ENCODE measurements around the gene ADGRD1.

The ADGRD1 gene

GRCh38 chr12:131012279-131013069 is 58.8 kb downstream of the ADGRD1 start:
- intact Hi-C loops (cut with DNase I) = no loop called here
- no peak for DNase-seq

- DNase-seq = no peak
- intact Hi-C loops (cut with DNase I) = no loop called here
These were observed 59.4 kb downstream of the ADGRD1 start for GRCh38 chr12:131013118-131013517.

GRCh38 chr12:131014343-131014742 is 60.6 kb downstream of the ADGRD1 start:
- DNase-seq = no peak
- intact Hi-C loops (cut with DNase I) = no loop called here

GRCh38 chr12:131015581-131016337 is 62.1 kb downstream of the ADGRD1 start:
- intact Hi-C loops (cut with DNase I) = no loop called here

GRCh38 chr12:131017477-131017991 is 63.8 kb downstream of the ADGRD1 start:
- no peak for DNase-seq
- intact Hi-C loops (cut with DNase I) = no loop called here

More at GRCh38 chr12:131015581-131016337, 62.1 kb downstream of the ADGRD1 start:
- no peak for DNase-seq

- DNase-seq = no peak
- intact Hi-C loops (cut with DNase I) = no loop called here
These were observed 64.4 kb downstream of the ADGRD1 start for GRCh38 chr12:131018019-131018620.

GRCh38 chr12:131018808-131019397 is 65.2 kb downstream of the ADGRD1 start:
- intact Hi-C loops (cut with DNase I) = no loop called here
- no peak for DNase-seq

GRCh38 chr12:131020326-131021153 is 66.8 kb downstream of the ADGRD1 start:
- intact Hi-C loops (cut with DNase I) = no loop called here
- DNase-seq = no peak

- no peak for DNase-seq
- intact Hi-C loops (cut with DNase I) = no loop called here
These were observed 67.4 kb downstream of the ADGRD1 start for GRCh38 chr12:131021154-131021541.

GRCh38 chr12:131024026-131024425 is 70.3 kb downstream of the ADGRD1 start:
- intact Hi-C loops (cut with DNase I) = no loop called here
- DNase-seq = no peak

- no peak for DNase-seq
- intact Hi-C loops (cut with DNase I) = no loop called here
These were observed 71.0 kb downstream of the ADGRD1 start for GRCh38 chr12:131024721-131025120.

- intact Hi-C loops (cut with DNase I) = no loop called here
- peak; percentile 20 to 85 (median 61) for DNase-seq
These were observed 71.5 kb downstream of the ADGRD1 start for GRCh38 chr12:131025234-131025633.

- no peak for DNase-seq
- intact Hi-C loops (cut with DNase I) = no loop called here
These were observed 72.4 kb downstream of the ADGRD1 start for GRCh38 chr12:131025939-131026702.

- DNase-seq = no peak
These were observed 73.0 kb downstream of the ADGRD1 start for GRCh38 chr12:131026754-131027153.

GRCh38 chr12:131027264-131027663 is 73.6 kb downstream of the ADGRD1 start:
- peak in 1 of 42 donors; percentile 14 for DNase-seq
- intact Hi-C loops (cut with DNase I) = no loop called here

More at GRCh38 chr12:131026754-131027153, 73.0 kb downstream of the ADGRD1 start:
- intact Hi-C loops (cut with DNase I) = no loop called here

GRCh38 chr12:131027876-131028586 is 74.3 kb downstream of the ADGRD1 start:
- DNase-seq = no peak
- intact Hi-C loops (cut with DNase I) = no loop called here
